Measurements from ENCODE around the gene RGS9BP. TPM values are rescaled to one million over a fixed set of nuclear protein-coding genes. Genes with fewer than 3 reads are reported as not detected.
"Not testable (repeated sequence)": the region's sequence is repeated elsewhere in the genome, so short reads cannot be mapped to it uniquely, and the experiment has no call there.

Gene RGS9BP
- total RNA-seq, 4 donors from 2014 or later = 1.5 to 5.5 (median 3.9) TPM

- Histone ChIP-seq H3K27me3 (no peaks in the 10 kb centered on the region), H3K9me3 (peaks cover 0 to 12% (median 10%) of the 10 kb centered on the region in 4 donors), H3K36me3 (peaks cover 9 to 36% (median 29%) of the 10 kb centered on the region in 4 donors), H3K4me1 (peaks cover 0 to 10% (median 8%) of the 10 kb centered on the region in 4 donors), H3K4me3 (no peak overlapping the region), H3K27ac (replicated peaks in 1 of 4) (no peak overlapping the region)
- WGBS = 74% methylated on average over 5 of the region's 5 CpGs
- TF ChIP-seq POLR2AphosphoS5 (IDR thresholded peaks at IDR 0.05) (no peak), POLR2A (IDR thresholded peaks at IDR 0.05; ENCODE audit: low read depth) (no peak), EP300 (IDR thresholded peaks at IDR 0.05) (no peak), CTCF (IDR thresholded peaks at IDR 0.05) (no peak)
- intact Hi-C loops (cut with DNase I) = no loop called here
- DNase-seq (ENCODE audit: extremely low spot score) = no peak
Measured at GRCh38 chr19:32702010-32702409, 26.4 kb downstream of the RGS9BP start.

GRCh38 chr19:32704006-32704405, 28.4 kb downstream of the RGS9BP start:
- H3K27me3 ChIP-seq; H3K4me3 ChIP-seq; H3K4me1 ChIP-seq; DNase-seq (ENCODE audit: extremely low spot score); intact Hi-C loops (cut with DNase I); H3K27ac ChIP-seq (replicated peaks in 1 of 4): not testable (repeated sequence)
- Histone ChIP-seq H3K9me3 (peaks cover 0 to 12% (median 10%) of the 10 kb centered on the region in 4 donors), H3K36me3 (peaks cover 10 to 29% (median 23%) of the 10 kb centered on the region in 4 donors)
- 100% methylated on average over 2 of the region's 2 CpGs for WGBS

GRCh38 chr19:32708457-32708856, 32.8 kb downstream of the RGS9BP start:
- peaks cover 24 to 57% (median 35%) of the 10 kb centered on the region in 4 donors for H3K36me3 ChIP-seq
- no peak overlapping the region for H3K27ac ChIP-seq (replicated peaks in 1 of 4)
- intact Hi-C loops (cut with DNase I) = no loop called here
- no peaks in the 10 kb centered on the region for H3K27me3 ChIP-seq
- 71% methylated on average over 3 of the region's 3 CpGs for WGBS
- H3K4me3 ChIP-seq = no peak overlapping the region
- DNase-seq (ENCODE audit: extremely low spot score) = no peak
- peaks cover 0 to 12% (median 10%) of the 10 kb centered on the region in 4 donors for H3K9me3 ChIP-seq
- H3K4me1 ChIP-seq = no peaks in the 10 kb centered on the region
- TF ChIP-seq CTCF (IDR thresholded peaks at IDR 0.05) (no peak), EP300 (IDR thresholded peaks at IDR 0.05) (no peak), POLR2AphosphoS5 (IDR thresholded peaks at IDR 0.05) (no peak), POLR2A (IDR thresholded peaks at IDR 0.05; ENCODE audit: low read depth) (no peak)

- Histone ChIP-seq H3K4me1 (no peaks in the 10 kb centered on the region), H3K9me3 (peaks cover 0 to 7% (median 6%) of the 10 kb centered on the region in 4 donors), H3K4me3 (no peak overlapping the region), H3K27me3 (no peaks in the 10 kb centered on the region), H3K27ac (replicated peaks in 1 of 4) (no peak overlapping the region), H3K36me3 (peaks cover 24 to 63% (median 38%) of the 10 kb centered on the region in 4 donors)
- no peak for TF ChIP-seq POLR2A (IDR thresholded peaks at IDR 0.05; ENCODE audit: low read depth)
- no peak for TF ChIP-seq POLR2AphosphoS5 (IDR thresholded peaks at IDR 0.05)
- WGBS = 93% methylated on average over 5 of the region's 5 CpGs
- intact Hi-C loops (cut with DNase I) = no loop called here
- no peak for DNase-seq (ENCODE audit: extremely low spot score)
Measured at GRCh38 chr19:32709032-32709431, 33.4 kb downstream of the RGS9BP start.

GRCh38 chr19:32711747-32712146, 36.1 kb downstream of the RGS9BP start:
- no peaks in the 10 kb centered on the region for H3K4me1 ChIP-seq
- intact Hi-C loops (cut with DNase I) = no loop called here
- H3K27me3 ChIP-seq = no peaks in the 10 kb centered on the region
- TF ChIP-seq EP300 (IDR thresholded peaks at IDR 0.05) (no peak), POLR2AphosphoS5 (IDR thresholded peaks at IDR 0.05) (no peak), CTCF (IDR thresholded peaks at IDR 0.05) (no peak), POLR2A (IDR thresholded peaks at IDR 0.05; ENCODE audit: low read depth) (no peak)
- H3K36me3 ChIP-seq = peaks cover 27 to 72% (median 38%) of the 10 kb centered on the region in 4 donors
- H3K4me3 ChIP-seq = no peak overlapping the region
- 91% methylated on average over 6 of the region's 6 CpGs for WGBS
- no peak for DNase-seq (ENCODE audit: extremely low spot score)
- no peaks in the 10 kb centered on the region for H3K9me3 ChIP-seq
- no peak overlapping the region for H3K27ac ChIP-seq (replicated peaks in 1 of 4)

- H3K36me3 ChIP-seq = peaks cover 23 to 49% (median 34%) of the 10 kb centered on the region in 4 donors
- H3K27ac ChIP-seq (replicated peaks in 1 of 4); H3K27me3 ChIP-seq; H3K4me1 ChIP-seq; DNase-seq (ENCODE audit: extremely low spot score); intact Hi-C loops (cut with DNase I); H3K4me3 ChIP-seq; H3K9me3 ChIP-seq: not testable (repeated sequence)
- 100% methylated on average over 7 of the region's 7 CpGs for WGBS
Measured at GRCh38 chr19:32716203-32716602, 40.6 kb downstream of the RGS9BP start.

Measured in esophagus muscularis mucosa (tissue), 4 donors.